H9 (cell line): ENCODE data around the gene UROS. TPM values are rescaled to one million over a fixed set of nuclear protein-coding genes. Genes with fewer than 3 reads are reported as not detected.

Experiments
- DNase-seq: peaks from one replicate; pipeline ENCODE4 v3.0.0-alpha.2; 2017
- H2AFZ ChIP-seq: one replicate; pipeline ENCODE4 v1.6.1; 2013; ENCODE audit warnings: mild to moderate bottlenecking, low read length, control low read depth, moderate library complexity
- H2AK5ac ChIP-seq: 2 replicates; pipeline ENCODE4 v1.6.1; 2013; ENCODE audit warnings: low read length, control low read depth, mixed read lengths; ENCODE audit not compliant: insufficient read length
- H2BK120ac ChIP-seq: one replicate; pipeline ENCODE4 v1.6.1; 2013; ENCODE audit warnings: low read depth, mild to moderate bottlenecking, low read length, control low read depth, inconsistent platforms; ENCODE audit not compliant: poor library complexity, severe bottlenecking
- H2BK12ac ChIP-seq: 2 replicates; pipeline ENCODE4 v1.6.1; 2013; ENCODE audit warnings: low read length, control low read depth, mixed read lengths, low read depth; ENCODE audit not compliant: insufficient read length
- H2BK15ac ChIP-seq: 2 replicates; pipeline ENCODE4 v1.6.1; 2013; ENCODE audit warnings: low read depth, low read length, control low read depth
- H2BK20ac ChIP-seq: one replicate; pipeline ENCODE4 v1.6.1; 2013; ENCODE audit warnings: low read depth, mild to moderate bottlenecking, low read length, control low read depth, inconsistent platforms; ENCODE audit not compliant: poor library complexity, severe bottlenecking
- H2BK5ac ChIP-seq: 2 replicates; pipeline ENCODE4 v1.6.1; 2013; ENCODE audit warnings: low read length, control low read depth, mixed read lengths; ENCODE audit not compliant: insufficient read length
- H3K14ac ChIP-seq: 2 replicates; pipeline ENCODE4 v1.6.1; 2013; ENCODE audit warnings: low read length, control low read depth; ENCODE audit not compliant: insufficient read depth
- H3K18ac ChIP-seq: 2 replicates; pipeline ENCODE4 v1.6.1; 2013; ENCODE audit warnings: low read depth, mild to moderate bottlenecking, mixed read lengths, low read length, control low read depth; ENCODE audit not compliant: insufficient read length
- H3K23ac ChIP-seq: 2 replicates; pipeline ENCODE4 v1.6.1; 2013; ENCODE audit warnings: low read length, control low read depth, mixed read lengths, low read depth; ENCODE audit not compliant: insufficient read length
- H3K23me2 ChIP-seq: 2 replicates; pipeline ENCODE4 v1.6.1; 2013; ENCODE audit warnings: low read depth, mild to moderate bottlenecking, mixed read lengths, low read length, control low read depth; ENCODE audit not compliant: insufficient read length, poor library complexity, severe bottlenecking
- H3K27ac ChIP-seq: 2 replicates; pipeline ENCODE4 v1.5.1; 2013; ENCODE audit warnings: low read length, control low read depth, mixed read lengths, low read depth; ENCODE audit not compliant: insufficient read length
- H3K27me3 ChIP-seq: 2 replicates; pipeline ENCODE4 v1.6.1; 2013; ENCODE audit warnings: low read length, control low read depth, inconsistent platforms; ENCODE audit not compliant: insufficient read depth
- H3K4ac ChIP-seq: 2 replicates; pipeline ENCODE4 v1.6.1; 2013; ENCODE audit warnings: low read depth, mild to moderate bottlenecking, control low read depth, inconsistent platforms, low read length, moderate library complexity
- H3K4me1 ChIP-seq: 2 replicates; pipeline ENCODE4 v1.6.1; 2013; ENCODE audit warnings: low read length, control low read depth, inconsistent platforms; ENCODE audit not compliant: insufficient read depth
- H3K4me2 ChIP-seq: 2 replicates; pipeline ENCODE4 v1.6.1; 2013; ENCODE audit warnings: low read length, control low read depth, mixed read lengths; ENCODE audit not compliant: insufficient read length, insufficient read depth
- H3K56ac ChIP-seq: 2 replicates; pipeline ENCODE4 v1.6.1; 2013; ENCODE audit warnings: low read depth, mild to moderate bottlenecking, mixed read lengths, low read length, control low read depth; ENCODE audit not compliant: insufficient read length
- H3K79me1 ChIP-seq: 2 replicates; pipeline ENCODE4 v1.6.1; 2013; ENCODE audit warnings: low read depth, mild to moderate bottlenecking, moderate library complexity, low read length, control low read depth, inconsistent platforms; ENCODE audit not compliant: insufficient read depth, poor library complexity, severe bottlenecking
- H3K79me2 ChIP-seq: 2 replicates; pipeline ENCODE4 v1.6.1; 2013; ENCODE audit warnings: low read length, control low read depth, inconsistent platforms; ENCODE audit not compliant: insufficient read depth
- H3K9ac ChIP-seq: 2 replicates; pipeline ENCODE4 v1.6.1; 2013; ENCODE audit warnings: low read length, control low read depth, mixed read lengths; ENCODE audit not compliant: insufficient read length; ENCODE audit errors: extremely low read depth
- H3K9me3 ChIP-seq: one replicate; pipeline ENCODE4 v1.6.1; 2013; ENCODE audit warnings: low read depth, low read length, inconsistent platforms; ENCODE audit not compliant: control insufficient read depth
- H3T11ph ChIP-seq: one replicate; pipeline ENCODE4 v1.6.1; 2013; ENCODE audit warnings: mild to moderate bottlenecking, low read length, control low read depth, inconsistent platforms
- H4K20me1 ChIP-seq: one replicate; pipeline ENCODE4 v1.6.1; 2013; ENCODE audit not compliant: control insufficient read depth, insufficient read length, insufficient read depth
- H4K5ac ChIP-seq: 2 replicates; pipeline ENCODE4 v1.6.1; 2013; ENCODE audit warnings: low read depth, mild to moderate bottlenecking, mixed read lengths, low read length, control low read depth; ENCODE audit not compliant: insufficient read length
- H4K8ac ChIP-seq: replicated peaks from 2 replicates; pipeline ENCODE4 v1.6.1; 2013; ENCODE audit warnings: low read length, control low read depth, mixed read lengths, low read depth; ENCODE audit not compliant: insufficient read length
- H4K91ac ChIP-seq: 2 replicates; pipeline ENCODE4 v1.6.1; 2013; ENCODE audit warnings: low read depth, mild to moderate bottlenecking, moderate library complexity, mixed read lengths, low read length, control low read depth; ENCODE audit not compliant: insufficient read length
- H3K27ac Mint-ChIP-seq, 3 experiments: 2 replicates in 2 of 3; 3 replicates in 1 of 3; pipeline ENCODE4 v1.8.0; 2020 to 2021; ENCODE audit warnings: mixed read lengths in 3 of 3, mild to moderate bottlenecking in 1 of 3, moderate library complexity in 1 of 3
- H3K27me3 Mint-ChIP-seq: 2 replicates; pipeline ENCODE4 v1.8.0; 2021; ENCODE audit warnings: low read depth, mild to moderate bottlenecking, moderate library complexity, mixed read lengths
- H3K36me3 Mint-ChIP-seq, 3 experiments: 2 replicates in 2 of 3; 3 replicates in 1 of 3; pipeline ENCODE4 v1.8.0; 2020 to 2021; ENCODE audit warnings: low read depth in 3 of 3, mixed read lengths in 3 of 3; ENCODE audit not compliant: insufficient read depth in 1 of 3
- H3K4me1 Mint-ChIP-seq, 2 experiments: 2 replicates each; pipeline ENCODE4 v1.8.0; 2020; ENCODE audit warnings: mixed read lengths in 2 of 2
- H3K4me3 Mint-ChIP-seq, 2 experiments: 2 replicates in 1 of 2; 3 replicates in 1 of 2; pipeline ENCODE4 v1.8.0; 2020 to 2021; ENCODE audit warnings: mild to moderate bottlenecking in 2 of 2, mixed read lengths in 2 of 2, moderate library complexity in 1 of 2
- H3K9me3 Mint-ChIP-seq, 2 experiments: 2 replicates in 1 of 2; 3 replicates in 1 of 2; pipeline ENCODE4 v1.8.0; 2020; ENCODE audit warnings: mild to moderate bottlenecking in 2 of 2, mixed read lengths in 2 of 2, moderate library complexity in 1 of 2
- WGBS: extraction: QIAGEN DNeasy Blood & Tissue Kit; methylation state at CpG from one replicate; pipeline ENCODE4 v1.1.7; 2013; ENCODE audit warnings: missing lambda C conversion rate, low lambda C conversion rate, mixed read lengths; ENCODE audit not compliant: insufficient read length; ENCODE audit errors: extremely low coverage; 5-methylcytosine and 5-hydroxymethylcytosine counted together
- total RNA-seq: library from RNA; stranded (reverse); gene quantifications from 2 replicates; pipeline ENCODE4 v1.2.1, GENCODE V29; 2021
- TF ChIP-seq, protein P1 (sequence below): fragments of 200-600 bp; sonication (generic); conservative IDR thresholded peaks from 3 replicates; pipeline ENCODE4 v1.8.0; 2021; ENCODE audit warnings: antibody characterized with exemption, mild to moderate bottlenecking

The UROS gene
- total RNA-seq, 1 experiment from 2014 or later: 42.3 TPM

- no peak overlapping the region; a peak in 1 of 7 replicates for H3K27ac Mint-ChIP-seq
- H3K4me3 Mint-ChIP-seq: no peak overlapping the region
- H3K9ac ChIP-seq: no peak overlapping the region
- TF ChIP-seq, protein P1, sequence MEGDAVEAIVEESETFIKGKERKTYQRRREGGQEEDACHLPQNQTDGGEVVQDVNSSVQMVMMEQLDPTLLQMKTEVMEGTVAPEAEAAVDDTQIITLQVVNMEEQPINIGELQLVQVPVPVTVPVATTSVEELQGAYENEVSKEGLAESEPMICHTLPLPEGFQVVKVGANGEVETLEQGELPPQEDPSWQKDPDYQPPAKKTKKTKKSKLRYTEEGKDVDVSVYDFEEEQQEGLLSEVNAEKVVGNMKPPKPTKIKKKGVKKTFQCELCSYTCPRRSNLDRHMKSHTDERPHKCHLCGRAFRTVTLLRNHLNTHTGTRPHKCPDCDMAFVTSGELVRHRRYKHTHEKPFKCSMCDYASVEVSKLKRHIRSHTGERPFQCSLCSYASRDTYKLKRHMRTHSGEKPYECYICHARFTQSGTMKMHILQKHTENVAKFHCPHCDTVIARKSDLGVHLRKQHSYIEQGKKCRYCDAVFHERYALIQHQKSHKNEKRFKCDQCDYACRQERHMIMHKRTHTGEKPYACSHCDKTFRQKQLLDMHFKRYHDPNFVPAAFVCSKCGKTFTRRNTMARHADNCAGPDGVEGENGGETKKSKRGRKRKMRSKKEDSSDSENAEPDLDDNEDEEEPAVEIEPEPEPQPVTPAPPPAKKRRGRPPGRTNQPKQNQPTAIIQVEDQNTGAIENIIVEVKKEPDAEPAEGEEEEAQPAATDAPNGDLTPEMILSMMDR: no peak
- H4K91ac ChIP-seq: no peak overlapping the region
- no peak overlapping the region for H2BK12ac ChIP-seq
- no peaks in the 10 kb centered on the region for H3K23me2 ChIP-seq
- H3K4me1 Mint-ChIP-seq: no peaks in the 10 kb centered on the region
- no peak overlapping the region for H4K8ac ChIP-seq
- no peak overlapping the region for H4K5ac ChIP-seq
- H2BK120ac ChIP-seq: no peak overlapping the region
- no peak overlapping the region for H3K4me2 ChIP-seq
- no peaks in the 10 kb centered on the region for H3K9me3 Mint-ChIP-seq
- peaks cover 15 to 42% (median 30%) of the 10 kb centered on the region in 3 experiments for H3K36me3 Mint-ChIP-seq
- H3K4ac ChIP-seq: no peak overlapping the region
- no peaks in the 10 kb centered on the region for H3K27me3 ChIP-seq
- H2AK5ac ChIP-seq: no peak overlapping the region
- H4K20me1 ChIP-seq: peaks cover 2% of the 10 kb centered on the region
- no peak overlapping the region for H3K27ac ChIP-seq
- no peaks in the 10 kb centered on the region for H3K9me3 ChIP-seq
- no peak overlapping the region for H3K18ac ChIP-seq
- H3K14ac ChIP-seq: no peak overlapping the region
- no peaks in the 10 kb centered on the region for H3K79me1 ChIP-seq
- H3K27me3 Mint-ChIP-seq: no peaks in the 10 kb centered on the region
- H3T11ph ChIP-seq: no peak overlapping the region
- H3K56ac ChIP-seq: no peak overlapping the region
- no peak overlapping the region for H2BK20ac ChIP-seq
- H2BK15ac ChIP-seq: no peak overlapping the region
- no CpG with 5 or more reads among the region's 2 CpGs for WGBS
- no peaks in the 10 kb centered on the region for H3K4me1 ChIP-seq
- H2BK5ac ChIP-seq: no peak overlapping the region
- DNase-seq: no peak
- no peak overlapping the region for H3K23ac ChIP-seq
- H3K79me2 ChIP-seq: no peaks in the 10 kb centered on the region
- H2AFZ ChIP-seq: no peak overlapping the region
Observed at GRCh38 chr10:125848371-125848770, 25.3 kb upstream of the UROS start.
